NCI-H2196 (cell line): ENCODE measurements around the gene NRGN.

Source experiments
- DNase-seq: peaks from one replicate; lab custom pipeline; 2025; ENCODE audit not compliant: unreplicated experiment; lab: John Stamatoyannopoulos, UW

The NRGN gene

GRCh38 chr11:124784051-124784450 lies 44.3 kb downstream of the NRGN start:
- no peak for DNase-seq

GRCh38 chr11:124788521-124788920 lies 48.8 kb downstream of the NRGN start:
- no peak for DNase-seq

GRCh38 chr11:124791626-124792341 lies 52.0 kb downstream of the NRGN start:
- DNase-seq: no peak

- peak; percentile 63 for DNase-seq
Measured at GRCh38 chr11:124793466-124794278, 53.9 kb downstream of the NRGN start.

- DNase-seq: no peak
Measured at GRCh38 chr11:124796312-124796711, 56.6 kb downstream of the NRGN start.
